ENCODE data around the gene EXOSC2. TPM values are rescaled to one million over a fixed set of nuclear protein-coding genes. Genes with fewer than 3 reads are reported as not detected.

EXOSC2 gene
- polyA plus RNA-seq, 4 donors: 39.1 to 54.4 (median 43.5) TPM

- no peak for DNase-seq (ENCODE audit: low read depth in 4 of 4, low spot score in 2 of 4)
These were observed 1.3 kb upstream of the EXOSC2 start for GRCh38 chr9:130692321-130692720.

GRCh38 chr9:130693101-130693425 lies 517 bp upstream of the EXOSC2 start:
- no peak for DNase-seq (ENCODE audit: low read depth in 4 of 4, low spot score in 2 of 4)

DNA sequence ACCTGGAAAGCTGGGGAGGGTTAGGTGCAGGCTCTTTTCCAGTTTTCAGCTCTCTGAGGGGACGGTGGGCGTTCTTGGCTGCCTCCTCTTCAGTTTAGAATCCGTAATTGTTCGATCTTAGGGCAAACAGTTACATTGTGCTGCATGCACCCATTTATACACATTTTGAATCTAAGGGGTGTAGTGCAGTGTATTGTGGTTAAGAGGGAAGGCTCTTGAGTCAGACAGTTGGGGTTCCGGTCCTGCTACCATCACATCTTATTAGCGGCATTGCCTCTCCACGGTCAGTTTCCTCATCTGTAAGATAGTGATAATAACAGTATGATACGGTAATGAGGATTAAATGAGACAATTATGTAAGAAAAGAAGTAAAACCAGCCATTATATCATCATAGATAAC lies 625 bp downstream of the EXOSC2 start:
- no peak for DNase-seq (ENCODE audit: low read depth in 4 of 4, low spot score in 2 of 4)

GRCh38 chr9:130696139-130696650 lies 2.6 kb downstream of the EXOSC2 start:
- no peak for DNase-seq (ENCODE audit: low read depth in 4 of 4, low spot score in 2 of 4)

GRCh38 chr9:130696996-130697395 lies 3.4 kb downstream of the EXOSC2 start:
- DNase-seq (ENCODE audit: low read depth in 4 of 4, low spot score in 2 of 4): no peak

- no peak for DNase-seq (ENCODE audit: low read depth in 4 of 4, low spot score in 2 of 4)
These were observed 4.9 kb downstream of the EXOSC2 start for GRCh38 chr9:130698514-130698913.

DNA sequence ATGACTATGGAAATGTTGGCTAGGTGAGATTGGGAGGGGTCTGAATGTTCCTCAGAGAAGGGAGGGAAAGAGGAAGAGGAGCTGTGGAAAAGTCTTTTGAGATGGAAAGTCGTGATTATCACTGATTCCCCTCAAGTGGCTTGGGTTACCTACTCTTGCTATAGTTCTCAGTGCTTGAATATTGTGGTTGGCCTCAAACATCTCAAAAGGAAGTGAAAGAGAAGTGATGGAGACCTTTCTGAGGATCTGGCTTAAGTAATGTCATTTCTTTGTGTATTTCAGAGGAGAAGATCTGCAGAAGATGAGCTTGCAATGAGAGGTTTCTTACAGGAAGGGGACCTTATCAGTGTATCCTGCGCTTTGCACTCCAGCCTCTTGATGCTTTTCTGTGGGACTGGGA lies 5.5 kb downstream of the EXOSC2 start:
- no peak for DNase-seq (ENCODE audit: low read depth in 4 of 4, low spot score in 2 of 4)

DNA sequence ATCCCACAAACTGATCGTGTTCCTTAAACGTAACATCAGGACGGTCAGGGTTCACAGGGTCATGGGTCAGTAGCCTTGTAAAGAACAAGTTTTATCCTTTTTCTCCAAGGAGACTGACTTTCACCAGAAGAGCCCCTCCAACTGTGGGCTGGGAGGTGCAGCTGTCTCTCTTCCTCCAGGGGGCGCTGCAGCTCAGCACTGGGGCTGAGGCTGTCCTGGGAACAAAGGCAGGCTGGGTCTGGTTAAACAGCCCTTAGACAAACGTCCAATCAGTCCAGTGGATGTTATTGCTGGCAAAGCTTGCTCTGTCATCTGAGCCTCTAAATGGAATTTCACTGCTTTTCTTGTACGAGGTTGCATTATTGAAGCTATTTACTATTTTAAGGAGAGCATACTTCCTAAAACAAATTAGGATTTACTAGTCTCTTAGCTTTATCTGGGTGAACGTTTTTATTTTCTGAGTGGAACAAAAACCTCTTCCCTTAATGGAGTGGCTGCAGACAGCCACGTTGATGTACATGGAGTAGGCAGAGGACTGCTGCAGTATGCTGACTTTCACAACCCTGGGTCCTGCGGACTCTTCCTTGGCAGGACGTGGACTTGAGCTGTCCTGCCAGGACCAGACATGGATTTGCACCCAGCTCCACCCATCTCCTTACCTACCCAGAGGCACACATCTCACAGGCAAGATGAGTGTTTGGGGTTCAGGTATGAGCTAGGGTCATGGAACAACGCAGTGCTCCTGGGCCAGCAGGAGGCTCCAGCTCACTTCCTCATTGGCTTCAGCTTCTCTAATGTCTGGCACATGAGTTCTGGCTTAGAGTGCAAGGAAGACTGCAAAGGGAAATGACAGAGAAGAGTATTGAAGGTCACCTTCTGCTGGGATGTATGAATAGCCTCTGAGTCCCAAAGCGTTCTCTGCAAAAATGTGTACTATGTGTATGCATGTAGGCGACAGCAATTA lies 7.8 kb downstream of the EXOSC2 start:
- DNase-seq (ENCODE audit: low read depth in 4 of 4, low spot score in 2 of 4): peak in 1 of 4 donors; percentile 71

- no peak for DNase-seq (ENCODE audit: low read depth in 4 of 4, low spot score in 2 of 4)
These were observed 9.9 kb downstream of the EXOSC2 start for GRCh38 chr9:130703501-130703900.

DNA sequence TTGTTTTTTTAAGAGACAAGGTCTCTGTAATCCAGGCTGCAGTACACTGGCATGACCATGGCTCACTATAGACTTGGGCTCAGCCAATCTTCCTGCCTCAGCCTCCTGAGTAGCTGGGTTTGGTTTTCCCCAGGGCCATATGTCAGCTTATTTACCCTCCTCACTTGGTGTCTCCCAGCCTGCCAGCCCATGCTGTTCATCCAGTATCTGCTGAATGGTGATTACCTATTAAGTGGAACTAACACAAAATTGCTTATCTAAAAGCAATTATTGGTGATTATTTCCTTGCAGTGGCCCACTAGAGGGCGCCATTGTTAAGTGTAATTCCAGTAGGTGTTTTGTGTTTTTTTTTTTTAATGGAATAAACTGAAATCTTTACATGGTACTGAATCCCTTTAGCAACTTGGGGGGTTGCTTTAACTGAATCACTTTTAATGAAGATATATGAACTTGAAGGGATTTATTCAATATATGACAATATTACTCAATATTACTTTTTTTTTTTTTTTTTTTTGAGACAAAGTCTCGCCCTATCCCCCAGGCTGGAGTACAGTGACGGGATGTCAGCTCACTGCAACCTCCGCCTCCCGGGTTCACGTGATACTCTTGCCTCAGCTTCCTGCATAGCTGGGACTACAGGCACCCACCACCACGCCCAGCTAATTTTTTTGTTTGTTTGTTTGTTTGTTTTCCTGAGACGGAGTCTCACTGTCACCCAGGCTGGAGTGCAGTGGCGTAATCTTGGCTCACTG lies 13.8 kb downstream of the EXOSC2 start:
- no peak for DNase-seq (ENCODE audit: low read depth in 4 of 4, low spot score in 2 of 4)

DNA sequence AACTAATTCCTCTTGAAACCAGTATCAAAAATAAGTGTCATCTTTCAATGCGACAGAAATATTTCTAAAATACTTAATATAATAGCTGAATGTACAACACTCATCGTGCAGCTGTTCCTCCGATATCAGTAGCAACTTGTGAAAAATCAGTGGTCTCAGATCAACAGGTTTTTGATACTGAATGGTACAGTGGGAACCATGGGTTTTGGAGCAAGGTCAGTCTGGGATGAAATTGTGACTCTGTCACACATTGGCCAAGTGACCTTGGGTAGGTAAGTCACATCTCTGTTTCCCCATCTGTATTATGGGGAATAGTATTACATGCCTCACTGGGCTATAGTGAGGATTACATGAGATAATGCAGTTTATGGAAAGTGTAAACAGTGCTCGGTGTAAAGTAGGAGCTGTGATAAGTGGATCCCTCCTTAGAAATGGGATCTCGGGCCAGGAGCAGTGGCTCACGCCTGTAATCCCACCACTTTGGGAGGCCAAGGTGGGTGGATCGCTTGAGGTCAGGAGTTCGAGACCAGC lies 17.3 kb downstream of the EXOSC2 start:
- DNase-seq (ENCODE audit: low read depth in 4 of 4, low spot score in 2 of 4): no peak

GRCh38 chr9:130711469-130711868 lies 17.9 kb downstream of the EXOSC2 start:
- DNase-seq (ENCODE audit: low read depth in 4 of 4, low spot score in 2 of 4): no peak

DNA sequence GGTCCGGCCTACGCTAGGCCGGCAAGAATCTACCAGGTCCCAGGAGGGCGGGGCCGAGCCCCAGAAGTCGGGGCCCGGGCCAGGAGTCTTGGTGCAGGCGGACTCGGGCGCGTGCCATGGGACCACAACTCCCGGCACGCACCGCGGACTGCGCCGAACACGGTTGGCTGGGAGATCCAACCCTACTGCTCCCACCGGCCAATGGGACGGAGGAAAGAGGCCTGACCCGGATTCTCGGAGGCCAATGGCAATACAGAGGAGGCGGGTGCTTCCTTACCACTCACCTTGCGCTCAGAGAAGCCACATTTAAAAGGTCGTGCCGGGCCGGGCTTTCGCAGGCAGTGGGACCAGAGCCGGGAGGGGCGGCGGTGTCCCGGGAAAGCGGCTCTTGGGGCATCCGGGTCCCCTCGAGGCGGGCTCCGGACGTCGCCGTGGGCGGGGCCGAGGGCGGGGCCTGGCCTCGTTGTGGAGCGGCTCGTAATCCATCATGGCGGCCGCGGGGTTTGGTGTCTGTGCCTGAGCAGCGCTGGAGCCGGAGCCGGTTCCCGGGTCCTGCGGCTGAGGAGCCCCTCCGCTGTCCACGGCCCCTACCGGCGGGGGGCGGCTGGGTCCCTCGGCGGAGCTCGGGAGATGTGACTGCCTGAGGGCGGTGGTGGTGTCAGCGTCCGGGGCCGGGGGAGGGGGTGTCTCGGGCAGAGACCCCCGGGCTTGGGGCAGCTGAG lies 19.1 kb downstream of the EXOSC2 start:
- peak; percentile 94 to 95 (median 94) for DNase-seq (ENCODE audit: low read depth in 4 of 4, low spot score in 2 of 4)

GRCh38 chr9:130713286-130713960 lies 19.8 kb downstream of the EXOSC2 start:
- DNase-seq (ENCODE audit: low read depth in 4 of 4, low spot score in 2 of 4): no peak

- DNase-seq (ENCODE audit: low read depth in 4 of 4, low spot score in 2 of 4): no peak
These were observed 21.1 kb downstream of the EXOSC2 start for GRCh38 chr9:130714586-130715110.

DNA sequence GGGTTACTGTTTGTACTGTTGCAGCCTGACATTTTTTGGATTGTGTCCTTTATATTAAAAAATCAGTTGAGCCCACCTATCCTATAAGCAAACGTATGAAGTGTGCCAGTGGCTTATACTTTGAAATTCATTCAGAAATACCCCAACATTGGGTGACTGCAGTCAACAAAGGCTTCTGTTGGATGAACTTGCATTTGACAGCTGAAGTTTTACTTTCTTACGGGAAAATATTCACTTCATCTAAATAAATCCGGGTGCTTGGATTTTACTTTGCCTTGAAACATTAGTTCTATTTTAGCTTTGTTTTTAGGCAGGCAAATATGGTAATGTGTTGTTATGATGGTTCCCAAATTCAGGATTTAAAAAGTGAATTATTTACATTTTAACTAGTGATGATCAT lies 21.7 kb downstream of the EXOSC2 start:
- DNase-seq (ENCODE audit: low read depth in 4 of 4, low spot score in 2 of 4): no peak

GRCh38 chr9:130718562-130718961 lies 25.0 kb downstream of the EXOSC2 start:
- no peak for DNase-seq (ENCODE audit: low read depth in 4 of 4, low spot score in 2 of 4)

- no peak for DNase-seq (ENCODE audit: low read depth in 4 of 4, low spot score in 2 of 4)
These were observed 27.2 kb downstream of the EXOSC2 start for GRCh38 chr9:130720762-130721161.

- DNase-seq (ENCODE audit: low read depth in 4 of 4, low spot score in 2 of 4): no peak
These were observed 35.1 kb downstream of the EXOSC2 start for GRCh38 chr9:130728721-130729120.

- DNase-seq (ENCODE audit: low read depth in 4 of 4, low spot score in 2 of 4): no peak
These were observed 35.6 kb downstream of the EXOSC2 start for GRCh38 chr9:130729145-130729544.

All from left renal cortex interstitium (tissue), 4 donors.